ENCODE results near the gene ZNF512B.

The ZNF512B gene

GRCh38 chr20:63955827-63956663, 13.7 kb downstream of the ZNF512B start, which contains the start of gene UCKL1 (continued):
- peak; percentile 93; the same call in 1 of the 2 replicates for TF ChIP-seq HOXC10 (CRISPR knock-in tag; IDR thresholded peaks at IDR 0.05)
- TF ChIP-seq KLF9 (tag by site-specific recombination; IDR thresholded peaks at IDR 0.05; ENCODE audit: low read depth): peak; percentile 66; the same call in 1 of the 2 replicates
- TF ChIP-seq, protein P1, sequence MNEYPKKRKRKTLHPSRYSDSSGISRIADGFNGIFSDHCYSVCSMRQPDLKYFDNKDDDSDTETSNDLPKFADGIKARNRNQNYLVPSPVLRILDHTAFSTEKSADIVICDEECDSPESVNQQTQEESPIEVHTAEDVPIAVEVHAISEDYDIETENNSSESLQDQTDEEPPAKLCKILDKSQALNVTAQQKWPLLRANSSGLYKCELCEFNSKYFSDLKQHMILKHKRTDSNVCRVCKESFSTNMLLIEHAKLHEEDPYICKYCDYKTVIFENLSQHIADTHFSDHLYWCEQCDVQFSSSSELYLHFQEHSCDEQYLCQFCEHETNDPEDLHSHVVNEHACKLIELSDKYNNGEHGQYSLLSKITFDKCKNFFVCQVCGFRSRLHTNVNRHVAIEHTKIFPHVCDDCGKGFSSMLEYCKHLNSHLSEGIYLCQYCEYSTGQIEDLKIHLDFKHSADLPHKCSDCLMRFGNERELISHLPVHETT (tag by site-specific recombination; IDR thresholded peaks at IDR 0.05): 0 out of 2 replicates have a peak, but pooled peaks have one; percentile 27
- TF ChIP-seq ZNF140 (tag by site-specific recombination; IDR thresholded peaks at IDR 0.05): no peak
- TF ChIP-seq ZBTB20 (tag by site-specific recombination; IDR thresholded peaks at IDR 0.05): peak; percentile 96
- peak; percentile 76; the same call in 1 of the 2 replicates for TF ChIP-seq ZFP69B (tag by site-specific recombination; IDR thresholded peaks at IDR 0.05)
- TF ChIP-seq ZNF416 (tag by site-specific recombination; IDR thresholded peaks at IDR 0.05): no peak
- peak; percentile 40; the same call in 1 of the 2 replicates for TF ChIP-seq SALL2 (tag by site-specific recombination; IDR thresholded peaks at IDR 0.05; ENCODE audit: borderline replicate concordance)
- peak; percentile 48; the same call in 1 of the 2 replicates for TF ChIP-seq ZNF501 (tag by site-specific recombination; IDR thresholded peaks at IDR 0.05)
- TF ChIP-seq SCRT2 (tag by site-specific recombination; IDR thresholded peaks at IDR 0.05): peak; percentile 20; the same call in 1 of the 2 replicates
- peak; percentile 33; the same call in 1 of the 2 replicates for TF ChIP-seq ZNF146 (tag by site-specific recombination; IDR thresholded peaks at IDR 0.05)
- peak; percentile 34; the same call in 1 of the 2 replicates for TF ChIP-seq ZNF394 (tag by site-specific recombination; IDR thresholded peaks at IDR 0.05; ENCODE audit: borderline replicate concordance)
- peak; percentile 45; the same call in 1 of the 2 replicates for TF ChIP-seq KLF1 (tag by site-specific recombination; IDR thresholded peaks at IDR 0.05)
- no peak for TF ChIP-seq ZNF658 (tag by site-specific recombination; IDR thresholded peaks at IDR 0.05)
- TF ChIP-seq, protein P2, sequence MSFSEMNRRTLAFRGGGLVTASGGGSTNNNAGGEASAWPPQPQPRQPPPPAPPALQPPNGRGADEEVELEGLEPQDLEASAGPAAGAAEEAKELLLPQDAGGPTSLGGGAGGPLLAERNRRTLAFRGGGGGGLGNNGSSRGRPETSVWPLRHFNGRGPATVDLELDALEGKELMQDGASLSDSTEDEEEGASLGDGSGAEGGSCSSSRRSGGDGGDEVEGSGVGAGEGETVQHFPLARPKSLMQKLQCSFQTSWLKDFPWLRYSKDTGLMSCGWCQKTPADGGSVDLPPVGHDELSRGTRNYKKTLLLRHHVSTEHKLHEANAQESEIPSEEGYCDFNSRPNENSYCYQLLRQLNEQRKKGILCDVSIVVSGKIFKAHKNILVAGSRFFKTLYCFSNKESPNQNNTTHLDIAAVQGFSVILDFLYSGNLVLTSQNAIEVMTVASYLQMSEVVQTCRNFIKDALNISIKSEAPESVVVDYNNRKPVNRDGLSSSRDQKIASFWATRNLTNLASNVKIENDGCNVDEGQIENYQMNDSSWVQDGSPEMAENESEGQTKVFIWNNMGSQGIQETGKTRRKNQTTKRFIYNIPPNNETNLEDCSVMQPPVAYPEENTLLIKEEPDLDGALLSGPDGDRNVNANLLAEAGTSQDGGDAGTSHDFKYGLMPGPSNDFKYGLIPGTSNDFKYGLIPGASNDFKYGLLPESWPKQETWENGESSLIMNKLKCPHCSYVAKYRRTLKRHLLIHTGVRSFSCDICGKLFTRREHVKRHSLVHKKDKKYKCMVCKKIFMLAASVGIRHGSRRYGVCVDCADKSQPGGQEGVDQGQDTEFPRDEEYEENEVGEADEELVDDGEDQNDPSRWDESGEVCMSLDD (tag by site-specific recombination; IDR thresholded peaks at IDR 0.05): peak; percentile 77
- peak; percentile 92; the same call in 1 of the 2 replicates for TF ChIP-seq ZNF561 (tag by site-specific recombination; IDR thresholded peaks at IDR 0.05; ENCODE audit: borderline replicate concordance)
- peak; percentile 20; the same call in 1 of the 2 replicates for TF ChIP-seq ZSCAN30 (tag by site-specific recombination; IDR thresholded peaks at IDR 0.05)
- peak; percentile 73 for TF ChIP-seq ZBTB17 (tag by site-specific recombination; IDR thresholded peaks at IDR 0.05)
- peak; percentile 34 for TF ChIP-seq KLF16 (tag by site-specific recombination; IDR thresholded peaks at IDR 0.05)
- TF ChIP-seq, protein P3, sequence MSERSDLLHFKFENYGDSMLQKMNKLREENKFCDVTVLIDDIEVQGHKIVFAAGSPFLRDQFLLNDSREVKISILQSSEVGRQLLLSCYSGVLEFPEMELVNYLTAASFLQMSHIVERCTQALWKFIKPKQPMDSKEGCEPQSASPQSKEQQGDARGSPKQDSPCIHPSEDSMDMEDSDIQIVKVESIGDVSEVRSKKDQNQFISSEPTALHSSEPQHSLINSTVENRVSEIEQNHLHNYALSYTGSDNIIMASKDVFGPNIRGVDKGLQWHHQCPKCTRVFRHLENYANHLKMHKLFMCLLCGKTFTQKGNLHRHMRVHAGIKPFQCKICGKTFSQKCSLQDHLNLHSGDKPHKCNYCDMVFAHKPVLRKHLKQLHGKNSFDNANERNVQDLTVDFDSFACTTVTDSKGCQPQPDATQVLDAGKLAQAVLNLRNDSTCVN (tag by site-specific recombination; optimal IDR thresholded peaks at IDR 0.05): peak; percentile 94
- TF ChIP-seq ZSCAN18 (tag by site-specific recombination; IDR thresholded peaks at IDR 0.05): peak; percentile 21; the same call in 1 of the 2 replicates
- 0 out of 2 replicates have a peak, but pooled peaks have one; percentile 14 for TF ChIP-seq ZEB2 (tag by site-specific recombination; IDR thresholded peaks at IDR 0.05)
- TF ChIP-seq ZIC2 (tag by site-specific recombination; IDR thresholded peaks at IDR 0.05): peak; percentile 69
- TF ChIP-seq ZNF610 (tag by site-specific recombination; IDR thresholded peaks at IDR 0.05; ENCODE audit: borderline replicate concordance): no peak
- peak; percentile 20; the same call in 1 of the 2 replicates for TF ChIP-seq REPIN1 (tag by site-specific recombination; IDR thresholded peaks at IDR 0.05; ENCODE audit: low read depth)
- no peak for TF ChIP-seq ZNF112 (tag by site-specific recombination; IDR thresholded peaks at IDR 0.05)
- peak; percentile 99 for TF ChIP-seq ZNF76 (tag by site-specific recombination; IDR thresholded peaks at IDR 0.05; ENCODE audit: borderline replicate concordance, low read depth)
- TF ChIP-seq, protein P4, sequence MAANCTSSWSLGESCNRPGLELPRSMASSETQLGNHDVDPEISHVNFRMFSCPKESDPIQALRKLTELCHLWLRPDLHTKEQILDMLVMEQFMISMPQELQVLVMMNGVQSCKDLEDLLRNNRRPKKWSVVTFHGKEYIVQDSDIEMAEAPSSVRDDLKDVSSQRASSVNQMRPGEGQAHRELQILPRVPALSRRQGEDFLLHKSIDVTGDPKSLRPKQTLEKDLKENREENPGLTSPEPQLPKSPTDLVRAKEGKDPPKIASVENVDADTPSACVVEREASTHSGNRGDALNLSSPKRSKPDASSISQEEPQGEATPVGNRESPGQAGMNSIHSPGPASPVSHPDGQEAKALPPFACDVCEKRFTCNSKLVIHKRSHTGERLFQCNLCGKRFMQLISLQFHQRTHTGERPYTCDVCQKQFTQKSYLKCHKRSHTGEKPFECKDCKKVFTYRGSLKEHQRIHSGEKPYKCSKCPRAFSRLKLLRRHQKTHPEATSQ (tag by site-specific recombination; IDR thresholded peaks at IDR 0.05): peak; percentile 86
- TF ChIP-seq ZNF16 (tag by site-specific recombination; IDR thresholded peaks at IDR 0.05; ENCODE audit: low read depth): no peak
- peak; percentile 77 for TF ChIP-seq ZNF600 (tag by site-specific recombination; IDR thresholded peaks at IDR 0.05)
- peak; percentile 67; the same call in 1 of the 2 replicates for TF ChIP-seq ZNF2 (tag by site-specific recombination; IDR thresholded peaks at IDR 0.05)
- no peak for TF ChIP-seq IKZF3 (tag by site-specific recombination; IDR thresholded peaks at IDR 0.05)

Measured in HEK293 (cell line).